Parathyroid adenoma (tissue), 2 donors: ENCODE measurements around the gene F8A3.

ENCODE experiments used
- H2AFZ ChIP-seq: fragments of 300-600 bp; sonication (generic); one replicate; pipeline ENCODE4 v1.7.0; 2017; ENCODE audit warnings: antibody characterized with exemption, mild to moderate bottlenecking
- H3K27ac ChIP-seq: fragments of 300-600 bp; sonication (generic); one replicate; pipeline ENCODE4 v1.7.0; 2017
- H3K27me3 ChIP-seq: fragments of 300-600 bp; sonication (generic); one replicate; pipeline ENCODE4 v1.7.0; 2017; ENCODE audit warnings: low read length; ENCODE audit not compliant: control insufficient read depth, insufficient read depth
- H3K36me3 ChIP-seq: fragments of 300-600 bp; sonication (generic); one replicate; pipeline ENCODE4 v1.7.0; 2017; ENCODE audit warnings: low read length; ENCODE audit not compliant: control insufficient read depth, insufficient read depth
- H3K4me1 ChIP-seq: fragments of 300-600 bp; sonication (generic); one replicate; pipeline ENCODE4 v1.7.0; 2017; ENCODE audit warnings: control low read depth
- H3K4me2 ChIP-seq: fragments of 300-600 bp; sonication (generic); one replicate; pipeline ENCODE4 v1.7.0; 2017; ENCODE audit warnings: low read length
- H3K4me3 ChIP-seq: fragments of 300-600 bp; sonication (generic); one replicate; pipeline ENCODE4 v1.7.0; 2017; ENCODE audit warnings: low read depth, low read length
- H3K79me2 ChIP-seq: fragments of 300-600 bp; sonication (generic); one replicate; pipeline ENCODE4 v1.7.0; 2017; ENCODE audit warnings: control low read depth
- H3K9ac ChIP-seq: fragments of 300-600 bp; sonication (generic); one replicate; pipeline ENCODE4 v1.7.0; 2017; ENCODE audit warnings: mild to moderate bottlenecking
- H3K9me3 ChIP-seq: fragments of 300-600 bp; sonication (generic); one replicate; pipeline ENCODE4 v1.7.0; 2017; ENCODE audit warnings: low read length; ENCODE audit not compliant: control insufficient read depth
- CTCF ChIP-seq: fragments of 300-600 bp; sonication (generic); IDR thresholded peaks from one replicate; pipeline ENCODE4 v1.7.0; 2017; ENCODE audit warnings: antibody characterized with exemption, mild to moderate bottlenecking
- donor health status: primary hyperparathyroidism.

The F8A3 gene

DNA sequence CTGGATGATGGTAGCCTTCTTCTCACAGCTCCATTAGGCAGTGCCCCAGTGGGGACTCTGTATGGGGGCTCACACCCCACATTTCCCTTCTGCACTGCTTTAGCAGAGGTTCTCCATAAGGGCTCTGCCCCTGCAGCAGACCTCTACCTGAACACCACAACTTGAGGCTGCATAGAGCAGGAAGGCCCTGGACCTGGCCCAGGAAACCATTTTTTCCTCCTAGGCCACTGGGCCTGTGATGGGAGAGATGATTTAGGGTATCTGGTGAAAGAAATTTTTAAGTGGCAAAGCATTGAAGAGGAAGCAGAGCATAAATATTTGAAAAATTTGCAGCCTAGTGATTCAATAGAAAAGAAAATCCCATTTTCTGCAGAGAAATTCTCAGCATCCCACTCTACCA is 17.3 kb downstream of the F8A3 start:
- no peak overlapping the region for H2AFZ ChIP-seq
- no peaks in the 10 kb centered on the region for H3K4me1 ChIP-seq
- H3K27ac ChIP-seq, result no peak overlapping the region
- peaks cover 3% of the 10 kb centered on the region for H3K79me2 ChIP-seq
- no peak for TF ChIP-seq CTCF
- H3K9me3 ChIP-seq, result no peaks in the 10 kb centered on the region
- H3K36me3 ChIP-seq, result no peaks in the 10 kb centered on the region
- no peak overlapping the region for H3K4me3 ChIP-seq
- no peak overlapping the region for H3K4me2 ChIP-seq
- H3K27me3 ChIP-seq, result no peaks in the 10 kb centered on the region
- no peak overlapping the region for H3K9ac ChIP-seq

DNA sequence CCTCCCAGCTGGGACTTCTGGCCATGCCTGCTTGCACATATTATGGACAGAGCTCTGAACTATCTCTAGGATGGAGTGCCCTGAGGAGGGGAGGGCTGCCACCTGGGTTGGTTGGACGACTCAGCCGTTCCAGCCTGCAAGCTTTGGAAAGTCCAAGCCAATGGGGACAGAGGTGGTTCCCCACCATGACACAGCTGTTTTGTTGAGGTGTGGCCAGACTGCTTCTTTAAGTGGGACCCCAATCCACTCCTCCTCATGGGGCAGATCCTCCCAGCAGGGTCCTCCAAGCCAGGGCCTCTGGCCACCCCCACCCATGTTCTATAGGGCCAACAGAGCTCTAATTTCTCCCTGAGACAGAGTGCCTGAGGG is 22.7 kb downstream of the F8A3 start:
- Histone ChIP-seq H3K36me3 (no peaks in the 10 kb centered on the region), H3K9me3 (no peaks in the 10 kb centered on the region), H2AFZ (no peak overlapping the region), H3K27ac (no peak overlapping the region), H3K4me3 (no peak overlapping the region), H3K4me1 (no peaks in the 10 kb centered on the region), H3K4me2 (no peak overlapping the region), H3K27me3 (no peaks in the 10 kb centered on the region), H3K9ac (no peak overlapping the region), H3K79me2 (peaks cover 3% of the 10 kb centered on the region)
- TF ChIP-seq CTCF, result no peak

DNA sequence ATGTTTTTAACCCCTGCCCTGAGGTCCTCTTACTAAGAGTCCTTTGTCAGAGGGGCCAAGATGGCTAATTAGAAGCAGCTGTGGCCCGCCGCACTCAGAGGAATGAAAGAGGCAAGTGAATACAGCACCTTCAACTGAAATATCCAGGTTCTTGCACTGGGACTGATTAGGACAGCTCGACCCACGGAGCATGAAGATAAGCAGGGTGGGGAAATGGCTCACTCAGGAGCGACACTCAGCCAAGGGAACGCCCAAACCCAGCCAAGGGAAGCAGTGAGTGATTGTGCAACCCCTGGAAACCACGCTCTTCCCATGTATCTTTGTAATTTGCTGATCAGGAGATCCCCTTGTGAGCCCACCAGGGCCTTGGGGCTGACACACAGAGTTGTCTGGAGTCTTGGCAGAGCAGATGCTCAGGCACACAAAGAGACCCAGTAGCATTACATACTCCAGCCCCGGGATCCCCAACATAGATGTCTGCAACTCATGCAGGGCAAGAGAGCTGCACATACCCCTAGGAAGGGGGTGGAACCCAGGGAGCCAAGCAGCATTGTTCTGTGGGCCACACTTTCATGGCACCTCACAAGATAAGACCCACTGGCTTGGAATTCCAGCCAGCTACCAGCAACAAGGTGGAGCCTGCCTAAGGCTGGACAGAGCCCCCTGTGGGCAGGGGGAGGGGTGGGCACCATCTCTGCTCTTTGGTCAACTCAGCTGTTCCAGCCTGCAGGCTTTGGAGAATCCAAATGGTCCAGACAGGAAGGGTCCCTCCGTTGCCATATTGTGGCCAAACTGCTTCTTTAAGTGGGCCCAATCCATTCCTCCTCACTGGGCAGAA is 23.3 kb downstream of the F8A3 start:
- H3K4me3 ChIP-seq, result no peak overlapping the region
- no peaks in the 10 kb centered on the region for H3K9me3 ChIP-seq
- no peaks in the 10 kb centered on the region for H3K36me3 ChIP-seq
- H3K4me1 ChIP-seq, result no peaks in the 10 kb centered on the region
- H2AFZ ChIP-seq, result no peak overlapping the region
- no peak overlapping the region for H3K27ac ChIP-seq
- no peak for TF ChIP-seq CTCF
- H3K4me2 ChIP-seq, result no peak overlapping the region
- H3K79me2 ChIP-seq, result peaks cover 3% of the 10 kb centered on the region
- no peaks in the 10 kb centered on the region for H3K27me3 ChIP-seq
- no peak overlapping the region for H3K9ac ChIP-seq

DNA sequence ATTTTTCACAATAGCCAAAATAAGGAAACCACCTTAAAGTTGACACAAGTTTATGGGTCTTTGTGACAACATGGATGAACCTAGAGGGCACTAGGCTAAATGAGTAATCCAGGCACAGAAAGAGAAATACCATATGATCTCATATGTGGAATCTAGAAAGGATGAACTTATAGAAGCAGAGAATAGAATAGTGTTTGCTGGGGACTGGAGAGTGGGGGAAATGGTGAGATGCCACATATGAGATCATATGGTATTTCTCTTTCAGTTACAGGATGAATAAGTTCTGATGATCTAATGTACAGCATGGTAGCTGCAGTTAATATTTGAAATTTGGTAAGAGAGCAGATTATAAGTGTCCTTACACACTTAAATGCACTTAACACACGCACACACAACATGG is 40.7 kb downstream of the F8A3 start:
- Histone ChIP-seq H3K9me3 (no peaks in the 10 kb centered on the region), H3K27me3 (no peaks in the 10 kb centered on the region), H3K9ac (no peak overlapping the region), H3K27ac (no peak overlapping the region), H3K36me3 (no peaks in the 10 kb centered on the region), H2AFZ (no peak overlapping the region), H3K4me3 (no peak overlapping the region), H3K4me1 (no peaks in the 10 kb centered on the region), H3K4me2 (no peak overlapping the region), H3K79me2 (no peaks in the 10 kb centered on the region)
- no peak for TF ChIP-seq CTCF
